Measurements from ENCODE around the gene EYS. TPM values are rescaled to one million over a fixed set of nuclear protein-coding genes. Genes with fewer than 3 reads are reported as not detected.
A peak's percentile ranks its signal among the peaks of the same experiment; 100 is the strongest.

Gene EYS
- total RNA-seq, 1 experiment from 2014 or later = 0.99 TPM

- DNase-seq (ENCODE audit: low read depth) = no peak
Measured at GRCh38 chr6:64723327-64724058, 983.5 kb downstream of the EYS start.

DNA sequence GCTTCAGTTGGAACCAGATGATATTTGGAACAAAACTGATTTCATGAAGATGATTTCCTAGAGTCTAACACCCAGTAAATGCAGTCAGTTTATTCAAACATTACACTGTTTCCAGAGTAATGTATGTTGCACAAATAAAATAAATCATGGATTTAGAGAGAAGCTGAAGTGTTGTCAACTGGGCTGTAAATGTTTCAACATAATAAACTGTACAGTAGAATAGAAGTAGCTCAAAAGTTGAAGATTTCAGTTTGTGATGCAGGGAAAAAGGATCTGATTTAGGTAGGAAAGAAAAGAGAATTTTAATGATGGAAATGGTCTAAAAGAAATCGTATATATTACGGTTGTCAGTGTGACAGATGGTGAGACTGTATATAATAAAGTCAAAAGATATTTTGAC lies 985.2 kb downstream of the EYS start:
- DNase-seq (ENCODE audit: low read depth) = no peak

DNA sequence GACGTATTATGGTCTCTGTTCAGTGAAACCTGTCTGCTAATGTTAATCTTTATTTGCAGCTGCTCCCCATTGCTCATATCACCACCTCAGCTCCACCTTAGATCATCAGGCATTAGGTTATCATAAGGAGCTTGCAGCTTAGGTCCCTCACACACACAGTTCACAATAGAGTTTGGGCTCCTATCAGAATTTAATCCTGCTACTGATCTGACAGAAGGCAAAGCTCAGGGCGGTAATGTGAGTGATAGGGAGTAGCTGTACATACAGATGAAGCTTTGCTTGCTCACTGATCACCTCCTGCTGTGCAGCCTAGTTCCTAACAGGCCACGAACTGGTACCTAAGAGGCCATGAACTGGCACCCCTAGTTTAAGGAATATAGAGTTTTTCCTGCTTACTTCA lies 989.7 kb downstream of the EYS start:
- no peak for DNase-seq (ENCODE audit: low read depth)

GRCh38 chr6:64715624-64716023 lies 991.4 kb downstream of the EYS start:
- no peak for DNase-seq (ENCODE audit: low read depth)

GRCh38 chr6:64714073-64714472 lies 993.0 kb downstream of the EYS start:
- DNase-seq (ENCODE audit: low read depth) = no peak

DNA sequence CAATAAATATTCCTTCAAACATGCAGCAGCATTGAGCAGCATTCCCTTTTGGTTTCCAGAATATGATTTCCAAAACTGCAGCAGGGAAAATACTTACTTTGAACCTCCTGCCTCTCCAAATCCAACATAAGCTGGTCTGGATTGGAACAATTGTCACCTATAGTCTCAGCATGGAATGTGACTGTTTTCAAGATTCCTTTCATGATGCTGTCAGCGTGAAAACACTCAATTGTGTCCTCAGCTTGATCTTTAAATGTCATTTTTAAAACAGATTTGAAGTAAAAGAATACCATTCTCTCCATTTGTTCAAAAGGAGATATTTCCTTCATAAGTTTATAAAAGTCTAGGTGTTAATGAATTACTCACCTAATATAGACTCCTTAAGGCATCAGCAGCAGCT lies 993.9 kb downstream of the EYS start:
- DNase-seq (ENCODE audit: low read depth) = no peak

GRCh38 chr6:64712606-64713005 lies 994.4 kb downstream of the EYS start:
- DNase-seq (ENCODE audit: low read depth) = peak; percentile 70

- DNase-seq (ENCODE audit: low read depth) = no peak
Measured at GRCh38 chr6:64703922-64704321, 1003.1 kb downstream of the EYS start.

DNA sequence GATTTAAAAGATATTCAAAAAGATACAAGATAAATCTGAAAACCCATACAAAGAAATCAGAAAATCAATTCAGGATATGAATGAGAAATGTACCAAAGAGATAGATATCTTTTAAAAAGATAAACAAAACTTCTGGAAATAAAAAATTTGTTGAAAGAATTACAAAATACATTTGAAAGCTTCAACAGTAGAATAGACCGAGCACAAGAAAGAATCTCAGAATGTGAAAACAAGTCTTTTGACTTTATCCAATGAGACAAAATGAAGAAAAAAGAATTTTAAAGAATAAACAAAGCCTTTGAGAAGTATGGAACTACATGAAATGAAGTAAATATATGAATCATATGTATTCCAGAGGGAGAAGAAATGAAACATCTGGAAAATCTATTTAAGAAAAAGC lies 1011.0 kb downstream of the EYS start:
- DNase-seq (ENCODE audit: low read depth) = no peak

GRCh38 chr6:64694356-64694755 lies 1012.7 kb downstream of the EYS start:
- peak; percentile 72 for DNase-seq (ENCODE audit: low read depth)

DNA sequence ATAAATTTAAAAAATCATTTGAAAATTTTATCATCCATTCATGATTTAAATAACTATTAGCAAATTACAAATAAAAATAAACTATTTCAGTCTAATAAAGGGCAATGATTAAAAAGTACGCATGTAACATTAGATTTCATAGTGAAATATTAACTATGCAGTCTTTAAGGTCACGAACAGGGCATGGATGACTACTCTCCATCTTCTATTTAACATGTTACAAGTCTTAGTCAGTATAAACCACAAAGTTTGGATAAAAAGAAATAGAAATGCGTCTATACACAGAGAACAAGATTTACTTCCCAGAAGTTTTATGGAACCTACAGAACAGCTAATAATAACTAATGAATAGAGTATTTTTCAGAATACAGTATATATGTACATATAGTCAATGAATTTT lies 1016.0 kb downstream of the EYS start:
- peak; percentile 61 for DNase-seq (ENCODE audit: low read depth)

DNA sequence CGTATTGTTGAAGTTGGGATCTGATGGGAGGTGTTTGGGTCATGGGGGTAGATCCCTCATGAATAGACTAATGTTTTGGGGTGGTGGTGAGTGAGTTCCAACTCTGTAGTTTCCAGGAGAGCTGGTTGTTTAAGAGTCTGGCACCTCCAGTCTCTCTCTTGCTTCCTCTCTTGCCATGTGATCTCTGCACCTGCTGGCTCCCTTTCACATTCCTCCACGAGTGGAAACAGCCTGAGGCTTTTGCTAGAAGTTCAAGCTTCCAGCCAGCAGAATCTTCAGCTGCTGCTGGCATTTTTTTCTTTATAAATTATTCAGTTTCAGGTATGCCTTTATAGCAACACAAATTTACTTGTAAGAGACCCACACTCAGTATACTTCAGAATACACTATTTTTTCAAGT lies 1021.6 kb downstream of the EYS start:
- peak; percentile 54 for DNase-seq (ENCODE audit: low read depth)

DNA sequence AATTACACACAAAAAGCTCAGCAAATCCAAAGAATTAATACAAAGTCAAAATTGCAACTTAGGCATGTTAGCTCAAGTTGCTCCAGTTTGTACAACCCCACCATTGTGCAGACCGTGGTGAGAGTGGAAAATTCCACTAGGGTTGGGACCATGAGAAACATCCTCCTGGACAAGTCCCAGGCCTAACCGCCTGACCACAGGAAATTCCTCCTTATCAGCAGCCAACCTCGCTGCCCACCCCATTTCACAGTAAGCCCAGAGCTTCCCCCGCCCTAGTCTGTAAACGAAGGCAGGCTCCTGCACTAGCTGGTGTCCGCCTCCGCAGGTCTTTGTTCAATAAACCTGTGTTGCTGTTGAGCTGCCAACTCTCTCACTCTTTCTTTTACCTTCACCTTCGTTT lies 1023.3 kb downstream of the EYS start:
- DNase-seq (ENCODE audit: low read depth) = peak; percentile 89

- DNase-seq (ENCODE audit: low read depth) = no peak
Measured at GRCh38 chr6:64681416-64682160, 1025.4 kb downstream of the EYS start.

DNA sequence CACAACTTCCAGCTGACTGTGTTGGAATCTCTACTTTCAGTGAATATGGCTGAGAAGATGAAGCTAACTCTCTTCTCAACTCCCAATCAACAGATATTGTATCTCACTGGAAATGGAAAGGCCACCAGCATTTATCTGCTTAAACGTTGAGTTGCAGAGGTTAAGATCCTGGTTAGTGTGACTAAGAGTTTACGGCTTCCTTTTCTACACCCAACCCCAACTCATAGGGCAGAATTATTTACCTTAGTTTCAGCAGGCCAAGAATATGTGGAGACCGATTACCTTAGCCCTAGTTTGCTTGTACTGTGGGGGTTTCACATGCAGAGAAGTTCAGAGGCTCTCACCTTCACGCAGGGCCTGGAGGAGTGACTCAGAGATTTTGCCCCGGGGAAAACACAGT lies 1026.6 kb downstream of the EYS start:
- DNase-seq (ENCODE audit: low read depth) = peak; percentile 92

DNA sequence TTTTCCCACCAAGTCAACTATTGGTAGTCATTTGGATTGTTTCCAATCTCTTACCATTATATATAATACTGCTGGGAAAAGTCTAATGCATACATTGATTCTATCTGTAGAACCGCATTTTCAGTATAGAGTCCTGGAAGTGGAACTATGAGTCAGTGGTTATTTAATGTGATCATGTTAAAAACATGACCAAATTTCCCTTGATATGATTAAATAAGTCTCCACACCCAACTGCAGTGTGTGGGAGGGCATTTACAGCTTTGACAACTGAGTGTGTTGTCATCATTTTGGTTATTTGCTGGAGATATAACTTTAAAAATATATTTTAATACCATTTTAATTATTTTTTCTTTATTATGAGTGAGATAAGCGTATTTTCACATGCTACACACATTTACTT lies 1027.6 kb downstream of the EYS start:
- no peak for DNase-seq (ENCODE audit: low read depth)

- peak; percentile 15 for DNase-seq (ENCODE audit: low read depth)
Measured at GRCh38 chr6:64672651-64673050, 1034.4 kb downstream of the EYS start.

DNA sequence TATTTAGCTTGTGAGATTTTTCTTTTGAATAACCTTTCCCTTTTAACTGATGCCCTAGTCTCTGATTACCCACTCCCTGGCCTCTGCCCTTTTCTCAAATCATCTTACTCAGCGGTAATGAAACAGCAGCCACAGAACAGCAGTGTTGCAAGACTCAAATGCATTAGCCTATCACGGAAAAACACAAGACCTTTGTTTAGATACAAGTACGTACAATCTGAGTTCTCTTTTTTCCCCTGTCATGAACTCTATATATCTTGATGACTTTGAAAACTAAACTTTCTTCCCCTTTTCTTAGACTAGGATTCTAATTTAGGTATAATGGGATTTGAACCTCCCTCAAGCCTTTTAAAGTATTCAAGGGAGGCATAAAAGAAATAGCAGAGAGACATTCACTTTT lies 1034.9 kb downstream of the EYS start:
- peak; percentile 30 for DNase-seq (ENCODE audit: low read depth)

DNA sequence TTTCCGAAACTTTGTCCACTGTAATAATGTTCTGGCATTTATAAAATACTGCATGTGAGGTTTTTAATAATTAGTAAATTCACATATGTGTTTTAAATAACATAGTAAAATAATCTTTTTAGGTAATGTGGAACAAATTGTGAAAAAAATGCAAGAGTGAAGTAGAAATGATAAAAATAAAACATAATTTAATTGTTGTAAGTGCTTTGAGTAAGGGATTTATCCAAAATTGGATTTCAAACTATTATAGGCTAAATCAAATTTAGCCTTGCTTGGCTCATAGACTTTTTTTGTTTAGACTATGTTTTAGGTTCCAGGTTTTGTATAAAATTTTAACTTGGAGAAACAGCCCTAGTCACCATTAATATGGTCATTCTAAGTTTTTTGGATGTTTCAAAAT lies 1041.9 kb downstream of the EYS start:
- no peak for DNase-seq (ENCODE audit: low read depth)

DNA sequence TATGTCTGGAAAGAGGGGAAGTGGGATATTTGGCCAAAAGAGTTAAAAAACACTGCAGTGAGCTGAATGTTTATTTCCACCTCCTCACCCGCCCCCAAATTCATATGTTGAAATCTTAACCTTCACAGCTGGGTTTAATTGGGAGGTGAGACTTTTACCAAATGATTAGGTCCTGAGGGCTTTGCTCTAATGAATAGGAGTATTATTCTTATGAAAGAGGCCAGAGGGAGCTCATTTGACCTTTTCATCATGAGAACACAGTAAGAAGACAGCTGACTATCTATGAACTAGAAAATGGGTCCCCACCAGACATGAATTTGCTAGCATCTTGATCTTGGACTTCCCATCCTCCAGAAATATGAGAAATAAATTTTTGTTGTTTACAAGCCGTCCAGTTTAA lies 1042.5 kb downstream of the EYS start:
- DNase-seq (ENCODE audit: low read depth) = no peak

DNA sequence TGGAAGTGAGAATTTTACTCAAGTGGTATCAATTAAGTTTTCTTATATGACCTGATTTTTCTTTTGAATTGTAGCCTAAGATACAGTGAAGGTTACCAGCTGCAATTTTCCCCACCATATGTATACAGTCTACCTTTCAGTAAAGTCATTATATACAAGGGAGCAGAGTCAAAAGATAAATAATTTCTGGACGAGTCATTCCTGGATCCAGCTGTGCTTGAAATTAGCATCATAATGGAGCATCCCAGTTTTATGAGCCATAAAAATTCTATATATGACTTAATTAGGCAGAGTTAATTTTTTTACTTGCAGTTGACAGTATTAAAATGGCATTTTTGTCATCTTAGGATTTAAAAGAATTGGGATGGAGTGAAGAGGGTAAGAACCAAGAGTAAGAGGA lies 1063.0 kb downstream of the EYS start:
- DNase-seq (ENCODE audit: low read depth) = no peak

GRCh38 chr6:64630901-64631300 lies 1076.1 kb downstream of the EYS start:
- no peak for DNase-seq (ENCODE audit: low read depth)

- no peak for DNase-seq (ENCODE audit: low read depth)
Measured at GRCh38 chr6:64622944-64623343, 1084.1 kb downstream of the EYS start.

DNA sequence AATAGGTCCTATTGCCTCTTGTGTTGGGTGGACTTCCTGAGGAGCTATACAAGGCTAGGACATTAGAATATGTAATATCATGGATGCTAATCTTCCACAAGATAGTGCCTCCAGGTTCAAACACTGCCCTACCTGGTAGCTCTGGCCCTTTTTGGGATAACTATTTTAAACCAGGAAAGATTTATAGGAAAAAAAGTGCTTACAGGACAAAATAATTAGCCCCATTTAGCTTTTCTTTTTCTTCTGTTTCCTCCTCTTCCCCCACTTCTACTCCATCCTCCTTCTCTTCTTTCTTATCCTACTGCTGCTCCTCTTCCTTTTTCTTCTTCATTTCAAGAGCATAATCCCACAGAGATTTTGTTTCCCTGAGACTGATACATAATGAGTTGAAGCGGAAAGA lies 1104.0 kb downstream of the EYS start:
- no peak for DNase-seq (ENCODE audit: low read depth)
